Fibroblast of mammary gland (primary cell): Measurements from ENCODE around the gene RIMS4.

Experiments used
- DNase-seq: peaks from one replicate; pipeline ENCODE4 v3.0.0-alpha.2; 2010; ENCODE audit warnings: low read depth
- H3K4me3 ChIP-seq: 2 replicates; pipeline ENCODE4 v1.5.1; 2011; ENCODE audit warnings: low read depth, mild to moderate bottlenecking, low read length, moderate library complexity; ENCODE audit not compliant: control insufficient read depth
- TF ChIP-seq, protein P1 (sequence below): conservative IDR thresholded peaks from 2 replicates; pipeline ENCODE4 v1.5.1; 2011; ENCODE audit warnings: low read depth, low read length, inconsistent platforms; ENCODE audit not compliant: control insufficient read depth, insufficient read depth

Gene RIMS4

DNA sequence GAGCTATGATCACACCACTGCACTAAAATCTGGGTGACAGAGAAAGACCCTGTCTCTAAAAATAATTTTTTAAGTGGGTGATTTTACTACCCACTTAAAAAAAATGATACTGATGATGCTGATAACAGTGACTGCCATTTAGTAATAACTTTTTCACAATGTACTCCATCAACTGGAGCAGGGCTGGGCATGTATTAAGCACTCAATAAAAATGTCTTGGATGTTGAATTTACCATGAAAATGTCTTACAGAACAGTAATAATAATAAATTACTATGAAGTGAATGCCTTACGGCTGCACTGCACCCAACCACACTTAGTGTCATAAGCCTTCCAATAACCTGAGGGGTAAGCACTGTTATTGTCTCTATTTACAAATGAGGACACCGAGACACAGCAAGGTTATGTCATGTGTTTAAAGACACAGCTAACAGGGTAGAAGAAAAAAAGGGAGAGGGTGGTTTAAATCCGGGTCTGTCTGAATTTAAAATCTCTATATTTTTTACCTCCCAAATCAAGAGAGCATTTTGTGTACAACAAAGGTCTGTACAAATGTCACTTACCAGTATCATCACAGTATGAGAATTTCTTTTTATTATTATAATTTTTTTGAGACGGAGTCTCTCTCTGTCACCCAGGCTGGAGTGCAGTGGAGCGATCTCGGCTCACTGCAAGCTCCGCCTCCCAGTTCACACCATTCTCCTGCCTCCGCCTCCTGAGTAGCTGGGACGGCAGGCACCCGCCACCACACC is 21.5 kb downstream of the RIMS4 start:
- no peak for DNase-seq
- TF ChIP-seq, protein P1, sequence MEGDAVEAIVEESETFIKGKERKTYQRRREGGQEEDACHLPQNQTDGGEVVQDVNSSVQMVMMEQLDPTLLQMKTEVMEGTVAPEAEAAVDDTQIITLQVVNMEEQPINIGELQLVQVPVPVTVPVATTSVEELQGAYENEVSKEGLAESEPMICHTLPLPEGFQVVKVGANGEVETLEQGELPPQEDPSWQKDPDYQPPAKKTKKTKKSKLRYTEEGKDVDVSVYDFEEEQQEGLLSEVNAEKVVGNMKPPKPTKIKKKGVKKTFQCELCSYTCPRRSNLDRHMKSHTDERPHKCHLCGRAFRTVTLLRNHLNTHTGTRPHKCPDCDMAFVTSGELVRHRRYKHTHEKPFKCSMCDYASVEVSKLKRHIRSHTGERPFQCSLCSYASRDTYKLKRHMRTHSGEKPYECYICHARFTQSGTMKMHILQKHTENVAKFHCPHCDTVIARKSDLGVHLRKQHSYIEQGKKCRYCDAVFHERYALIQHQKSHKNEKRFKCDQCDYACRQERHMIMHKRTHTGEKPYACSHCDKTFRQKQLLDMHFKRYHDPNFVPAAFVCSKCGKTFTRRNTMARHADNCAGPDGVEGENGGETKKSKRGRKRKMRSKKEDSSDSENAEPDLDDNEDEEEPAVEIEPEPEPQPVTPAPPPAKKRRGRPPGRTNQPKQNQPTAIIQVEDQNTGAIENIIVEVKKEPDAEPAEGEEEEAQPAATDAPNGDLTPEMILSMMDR, result no peak
- H3K4me3 ChIP-seq, result no peak overlapping the region

DNA sequence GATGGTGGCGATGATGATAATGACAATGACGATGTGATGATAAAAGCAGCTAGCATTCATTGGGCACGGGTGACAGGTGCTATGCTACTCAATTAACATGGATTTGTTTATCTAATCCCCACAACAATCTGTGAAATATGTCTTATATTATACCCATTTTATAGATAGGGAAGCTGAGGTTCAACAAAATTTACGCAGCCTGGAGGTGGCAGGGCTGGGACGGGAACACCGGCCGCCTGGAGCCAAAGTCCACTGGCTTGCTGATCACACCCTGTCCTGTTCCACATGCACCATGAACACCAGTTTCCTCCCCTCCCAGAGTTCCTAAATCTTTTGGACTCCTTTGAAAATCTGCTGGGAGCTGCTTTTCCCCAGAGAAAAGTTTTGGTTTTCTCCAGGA is 23.0 kb downstream of the RIMS4 start:
- TF ChIP-seq, protein P1, result no peak
- H3K4me3 ChIP-seq, result no peak overlapping the region

DNA sequence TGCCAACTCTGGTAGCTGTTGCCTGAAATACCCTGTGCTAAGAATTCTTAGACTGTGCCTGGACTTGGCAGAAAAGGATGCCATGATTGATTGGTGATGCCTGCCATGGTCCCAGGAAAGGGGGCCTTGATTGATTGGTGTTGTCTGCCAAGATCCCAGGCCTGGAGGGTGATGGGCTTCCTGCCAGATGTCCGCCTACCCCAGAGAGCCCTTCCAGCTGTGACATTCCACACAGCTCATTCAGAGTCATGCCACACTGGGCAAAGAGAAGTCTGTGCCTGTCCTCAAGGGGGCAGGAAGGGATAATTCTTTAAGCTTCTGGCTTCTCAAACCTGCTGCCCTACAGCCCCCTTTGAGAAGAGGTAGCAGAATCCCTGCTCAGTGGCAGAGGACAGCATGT is 24.6 kb downstream of the RIMS4 start:
- H3K4me3 ChIP-seq, result no peak overlapping the region
- no peak for DNase-seq
- TF ChIP-seq, protein P1, result no peak

More for the DNA sequence above, 23.0 kb downstream of the RIMS4 start:
- DNase-seq, result no peak

DNA sequence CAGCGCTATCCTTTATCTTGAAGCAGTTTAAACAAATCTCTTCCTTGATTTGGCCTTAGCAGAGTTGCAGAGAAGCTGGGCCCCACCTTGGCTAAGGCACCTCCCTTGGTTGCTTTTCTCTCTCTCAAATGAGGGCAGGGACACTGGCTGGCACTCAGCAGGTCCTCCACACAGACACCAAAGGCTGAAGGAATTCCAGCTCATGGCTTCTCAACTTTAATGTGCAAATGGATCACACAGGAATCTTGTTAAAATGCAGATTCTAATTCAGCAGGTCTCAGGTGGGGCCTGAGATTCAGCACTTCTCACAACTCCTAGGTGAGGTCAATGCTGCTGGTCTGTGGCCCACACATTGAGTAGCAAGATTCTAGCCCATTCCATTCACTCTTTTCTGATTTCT is 25.7 kb downstream of the RIMS4 start:
- no peak overlapping the region for H3K4me3 ChIP-seq
- DNase-seq, result no peak
- TF ChIP-seq, protein P1, result no peak

DNA sequence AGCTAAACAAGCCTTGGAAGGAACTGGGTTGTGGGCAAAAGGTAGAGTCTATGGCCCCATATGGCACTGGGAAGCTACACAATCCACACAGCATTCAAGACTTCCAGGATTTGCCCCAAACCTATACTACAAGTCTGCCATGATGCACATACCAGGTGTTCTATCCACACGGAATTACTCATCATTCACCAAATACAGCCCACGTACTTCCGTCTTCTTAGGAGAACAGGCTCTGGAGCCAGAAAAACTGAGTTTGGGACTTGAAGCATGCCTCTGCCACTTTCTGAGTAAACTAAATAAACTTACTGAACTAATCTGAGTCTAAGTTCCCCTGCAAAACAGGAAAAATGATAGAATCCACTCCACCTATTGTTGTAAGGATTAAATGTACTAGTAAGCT is 28.6 kb downstream of the RIMS4 start:
- DNase-seq, result no peak
- TF ChIP-seq, protein P1, result no peak
- no peak overlapping the region for H3K4me3 ChIP-seq

DNA sequence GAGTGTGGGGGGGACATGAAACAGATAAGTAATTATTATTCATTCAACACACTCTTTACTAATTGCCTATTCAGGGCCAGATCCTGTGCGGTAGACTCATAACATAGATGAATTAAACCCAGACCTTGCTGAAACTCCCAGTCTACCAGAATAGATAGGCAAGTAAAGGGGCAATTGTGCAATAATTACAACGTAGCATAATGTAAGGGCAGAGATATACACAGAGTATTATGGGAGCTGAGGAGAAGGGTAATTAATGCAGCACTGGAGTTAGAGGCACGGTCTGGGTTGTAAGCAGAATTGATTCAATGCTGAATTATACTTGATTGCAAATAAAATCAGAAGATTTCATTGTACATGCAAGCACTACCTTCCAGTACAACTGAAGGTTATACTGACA is 29.2 kb downstream of the RIMS4 start:
- H3K4me3 ChIP-seq, result no peak overlapping the region
- no peak for DNase-seq
- TF ChIP-seq, protein P1, result no peak
